Esophagus squamous epithelium (tissue), 4 donors: Measurements from ENCODE around the gene CTSA.

Source experiments
- CTCF ChIP-seq, 6 experiments: fragments of 450-650 bp in 4 of 6; fragments of 200-600 bp in 2 of 6; sonication (generic) in 2 of 6; IDR thresholded peaks; one replicate each; pipeline ENCODE4 v1.5.1; 2016 to 2019; ENCODE audit warnings: antibody characterized with exemption in 6 of 6, mild to moderate bottlenecking in 4 of 6, moderate library complexity in 4 of 6
- POLR2A ChIP-seq, 4 donors: fragments of 450-650 bp; IDR thresholded peaks; one replicate each; pipeline ENCODE4 v1.6.1; 2017; ENCODE audit warnings: antibody characterized with exemption in 4 of 4, mild to moderate bottlenecking in 4 of 4, moderate library complexity in 3 of 4

GRCh38 chr20:45917790-45918141, 26.6 kb downstream of the CTSA start:
- TF ChIP-seq CTCF (IDR thresholded peaks at IDR 0.05), result no peak
- TF ChIP-seq POLR2A (IDR thresholded peaks at IDR 0.05), result no peak
